DOHH2 (cell line): Measurements from ENCODE around the gene MUTYH.

Experiments used
- H3F3A ChIP-seq: fragments of 200-600 bp; sonication (generic), shearing (Covaris generic); 2 replicates; pipeline ENCODE4 v1.6.0; 2016; ENCODE audit warnings: antibody characterized with exemption, mild to moderate bottlenecking; ENCODE audit not compliant: control insufficient read depth, insufficient read depth
- H3K27ac ChIP-seq: fragments of 200-600 bp; sonication (generic); 2 replicates; pipeline ENCODE4 v1.5.1; 2014; ENCODE audit warnings: low read depth, mild to moderate bottlenecking, low read length, moderate library complexity
- H3K27me3 ChIP-seq: fragments of 200-600 bp; sonication (generic); 2 replicates; pipeline ENCODE4 v1.6.1; 2014; ENCODE audit warnings: mild to moderate bottlenecking, low read length, mixed read lengths; ENCODE audit not compliant: control insufficient read depth
- H3K36me3 ChIP-seq: fragments of 200-600 bp; sonication (generic); 2 replicates; pipeline ENCODE4 v1.6.1; 2014; ENCODE audit warnings: mild to moderate bottlenecking, low read length, moderate library complexity, mixed read lengths; ENCODE audit not compliant: control insufficient read depth
- H3K4me1 ChIP-seq: fragments of 200-600 bp; sonication (generic); 2 replicates; pipeline ENCODE4 v1.6.1; 2014; ENCODE audit warnings: mild to moderate bottlenecking, low read length, mixed read lengths; ENCODE audit not compliant: control insufficient read depth
- H3K4me2 ChIP-seq: fragments of 200-600 bp; sonication (generic); 2 replicates; pipeline ENCODE4 v1.6.0; 2014; ENCODE audit warnings: mild to moderate bottlenecking, low read length, moderate library complexity
- H3K4me3 ChIP-seq: fragments of 200-600 bp; sonication (generic); 2 replicates; pipeline ENCODE4 v1.5.1; 2014; ENCODE audit warnings: mild to moderate bottlenecking, low read length, mixed read lengths
- H3K79me2 ChIP-seq: fragments of 200-600 bp; sonication (generic); 2 replicates; pipeline ENCODE4 v1.6.1; 2014; ENCODE audit warnings: mild to moderate bottlenecking, low read length, mixed read lengths; ENCODE audit not compliant: control insufficient read depth
- H3K9me2 ChIP-seq: fragments of 200-600 bp; sonication (generic); replicated peaks from 2 replicates; pipeline ENCODE4 v1.6.1; 2014; ENCODE audit warnings: mild to moderate bottlenecking, low read length, mixed read lengths; ENCODE audit not compliant: control insufficient read depth
- H3K9me3 ChIP-seq: fragments of 200-600 bp; sonication (generic); 2 replicates; pipeline ENCODE4 v1.6.1; 2014; ENCODE audit warnings: antibody characterized with exemption, low read length, mixed read lengths; ENCODE audit not compliant: control insufficient read depth, insufficient read depth
- H4K20me1 ChIP-seq: fragments of 200-600 bp; sonication (generic); 2 replicates; pipeline ENCODE4 v1.6.0; 2014; ENCODE audit warnings: low read depth, mild to moderate bottlenecking, antibody characterized with exemption, low read length, moderate library complexity; ENCODE audit not compliant: control insufficient read depth, insufficient read depth
- CTCF ChIP-seq: fragments of 200-600 bp; sonication (generic); IDR thresholded peaks from one replicate; pipeline ENCODE4 v1.5.1; 2014; ENCODE audit warnings: antibody characterized with exemption, mild to moderate bottlenecking, low read depth, low read length; ENCODE audit not compliant: poor library complexity, severe bottlenecking
- EZH2phosphoT487 ChIP-seq: fragments of 200-600 bp; sonication (generic); IDR thresholded peaks from 2 replicates; pipeline ENCODE4 v1.6.1; 2017; ENCODE audit warnings: borderline replicate concordance, mild to moderate bottlenecking, antibody characterized with exemption, low read length, moderate library complexity, mixed read lengths

The MUTYH gene

GRCh38 chr1:45340816-45341466, 701 bp upstream of the MUTYH start:
- peaks cover 28% of the 10 kb centered on the region for H3K4me1 ChIP-seq
- TF ChIP-seq CTCF (no peak), EZH2phosphoT487 (no peak)
- peaks cover 5% of the 10 kb centered on the region; the same call in 1 of the 2 replicates for H3K9me3 ChIP-seq
- H3F3A ChIP-seq = peaks cover 19% of the 10 kb centered on the region; the same call in 1 of the 2 replicates
- peak overlapping the region; percentile 88 for H3K4me3 ChIP-seq
- peak overlapping the region; percentile 96 for H3K4me2 ChIP-seq
- no peaks in the 10 kb centered on the region for H3K27me3 ChIP-seq
- H4K20me1 ChIP-seq = no peaks in the 10 kb centered on the region
- peaks cover 82% of the 10 kb centered on the region for H3K36me3 ChIP-seq
- peak overlapping the region; percentile 87 for H3K27ac ChIP-seq
- no peaks in the 10 kb centered on the region for H3K9me2 ChIP-seq
- peaks cover 54% of the 10 kb centered on the region for H3K79me2 ChIP-seq

- Histone ChIP-seq H3K4me2 (peak overlapping the region; percentile 96), H3K4me1 (peaks cover 42% of the 10 kb centered on the region)
Measured at GRCh38 chr1:45337630-45338325, 2.5 kb downstream of the MUTYH start.

DNA sequence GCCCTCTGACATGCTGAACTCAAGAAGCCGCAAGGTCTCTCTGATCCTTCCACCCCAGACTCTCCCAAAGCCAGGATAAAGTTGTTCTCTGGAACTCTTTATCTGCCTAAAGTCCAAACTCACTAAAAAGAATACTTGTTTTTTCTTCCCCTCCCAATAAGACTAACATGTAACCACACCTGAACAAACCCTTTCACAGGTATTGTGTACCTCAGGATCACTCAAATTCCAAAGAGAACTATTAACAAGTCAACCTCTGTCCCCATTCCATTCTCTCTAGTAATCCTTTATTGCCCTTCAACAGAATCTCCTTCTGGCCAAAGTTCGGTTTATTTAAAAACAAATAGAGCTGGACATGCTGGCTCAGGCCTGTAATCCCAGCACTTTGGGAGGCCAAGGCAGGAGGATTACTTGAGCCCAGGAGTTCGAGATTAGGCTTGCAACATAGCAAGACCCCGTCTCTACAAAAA, 4.3 kb downstream of the MUTYH start:
- Histone ChIP-seq H3K27me3 (no peaks in the 10 kb centered on the region), H3F3A (peaks cover 20% of the 10 kb centered on the region; the same call in 1 of the 2 replicates), H3K4me3 (no peak overlapping the region), H4K20me1 (no peaks in the 10 kb centered on the region), H3K9me2 (no peaks in the 10 kb centered on the region), H3K36me3 (peaks cover 51% of the 10 kb centered on the region), H3K27ac (no peak overlapping the region), H3K4me2 (no peak overlapping the region), H3K4me1 (peaks cover 29% of the 10 kb centered on the region), H3K9me3 (peaks cover 5% of the 10 kb centered on the region; the same call in 1 of the 2 replicates), H3K79me2 (peaks cover 31% of the 10 kb centered on the region)
- TF ChIP-seq CTCF (no peak), EZH2phosphoT487 (no peak)

More at GRCh38 chr1:45337630-45338325, 2.5 kb downstream of the MUTYH start:
- Histone ChIP-seq H3K27me3 (no peaks in the 10 kb centered on the region), H3K79me2 (peaks cover 50% of the 10 kb centered on the region), H4K20me1 (no peaks in the 10 kb centered on the region), H3K27ac (peak overlapping the region; percentile 87; the same call in 1 of the 2 replicates), H3F3A (peaks cover 20% of the 10 kb centered on the region; the same call in 1 of the 2 replicates), H3K4me3 (peak overlapping the region; percentile 88; the same call in 1 of the 2 replicates), H3K9me3 (peaks cover 5% of the 10 kb centered on the region; the same call in 1 of the 2 replicates), H3K36me3 (peaks cover 65% of the 10 kb centered on the region), H3K9me2 (no peaks in the 10 kb centered on the region)
- TF ChIP-seq CTCF = no peak
- TF ChIP-seq EZH2phosphoT487 = no peak
